ENCODE measurements around the gene MEIOSIN. TPM values are rescaled to one million over a fixed set of nuclear protein-coding genes. Genes with fewer than 3 reads are reported as not detected.
A peak's percentile ranks its signal among the peaks of the same experiment; 100 is the strongest.

Gene MEIOSIN
- total RNA-seq, 1 donor from 2014 or later = not detected

DNA sequence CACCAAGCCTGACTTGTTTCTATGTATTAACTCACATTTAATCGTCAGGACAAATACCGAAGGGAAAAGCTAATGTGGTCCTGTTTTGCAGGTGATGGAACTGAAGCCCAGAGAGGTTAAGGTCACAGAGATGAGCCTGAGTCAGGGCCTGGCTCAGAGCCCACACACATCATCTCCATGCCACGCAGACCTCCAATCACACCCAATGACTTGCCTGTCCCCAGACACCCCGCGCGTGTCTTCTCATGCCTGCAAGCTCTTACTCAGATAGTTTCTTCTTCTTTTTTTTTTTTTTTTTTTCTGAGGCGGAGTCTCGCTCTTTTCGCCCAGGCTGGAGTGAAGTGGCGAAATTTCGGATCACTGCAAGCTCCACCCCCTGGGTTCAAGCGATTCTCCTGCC is 19.4 kb downstream of the MEIOSIN start:
- H3K4me3 ChIP-seq (ENCODE audit: low read depth, low read length) = no peak overlapping the region
- peak; percentile 73 for FAIRE-seq
- no peaks in the 10 kb centered on the region for H3K27me3 ChIP-seq (ENCODE audit: control insufficient read depth, insufficient read depth, low read length)
- H3K36me3 ChIP-seq (ENCODE audit: control insufficient read depth, insufficient read depth, low read length) = no peaks in the 10 kb centered on the region
- TF ChIP-seq, protein P1, sequence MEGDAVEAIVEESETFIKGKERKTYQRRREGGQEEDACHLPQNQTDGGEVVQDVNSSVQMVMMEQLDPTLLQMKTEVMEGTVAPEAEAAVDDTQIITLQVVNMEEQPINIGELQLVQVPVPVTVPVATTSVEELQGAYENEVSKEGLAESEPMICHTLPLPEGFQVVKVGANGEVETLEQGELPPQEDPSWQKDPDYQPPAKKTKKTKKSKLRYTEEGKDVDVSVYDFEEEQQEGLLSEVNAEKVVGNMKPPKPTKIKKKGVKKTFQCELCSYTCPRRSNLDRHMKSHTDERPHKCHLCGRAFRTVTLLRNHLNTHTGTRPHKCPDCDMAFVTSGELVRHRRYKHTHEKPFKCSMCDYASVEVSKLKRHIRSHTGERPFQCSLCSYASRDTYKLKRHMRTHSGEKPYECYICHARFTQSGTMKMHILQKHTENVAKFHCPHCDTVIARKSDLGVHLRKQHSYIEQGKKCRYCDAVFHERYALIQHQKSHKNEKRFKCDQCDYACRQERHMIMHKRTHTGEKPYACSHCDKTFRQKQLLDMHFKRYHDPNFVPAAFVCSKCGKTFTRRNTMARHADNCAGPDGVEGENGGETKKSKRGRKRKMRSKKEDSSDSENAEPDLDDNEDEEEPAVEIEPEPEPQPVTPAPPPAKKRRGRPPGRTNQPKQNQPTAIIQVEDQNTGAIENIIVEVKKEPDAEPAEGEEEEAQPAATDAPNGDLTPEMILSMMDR (IDR thresholded peaks at IDR 0.05; ENCODE audit: insufficient read depth, low read length, severe bottlenecking) = no peak
- DNase-seq (ENCODE audit: low read depth) = peak; percentile 91

DNA sequence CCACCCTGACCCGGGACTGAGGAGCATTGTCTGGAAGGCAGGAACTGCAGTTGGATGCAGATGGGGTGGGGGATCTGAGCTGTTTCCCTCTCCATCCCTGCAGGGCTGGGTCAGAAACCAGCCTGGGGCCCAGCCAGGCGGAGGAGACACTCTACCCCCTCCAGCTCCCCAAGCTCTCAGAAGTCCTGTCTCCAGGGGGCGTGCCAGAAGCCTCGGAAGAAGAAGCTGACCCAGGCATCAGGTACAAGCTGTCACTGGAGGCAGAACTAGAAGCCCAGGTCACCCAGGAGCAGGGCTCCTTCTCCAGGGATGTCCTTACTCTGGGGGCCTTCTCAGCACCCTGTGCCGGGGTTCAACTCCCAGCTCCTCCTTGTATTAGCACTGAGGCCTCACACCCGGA is 20.3 kb downstream of the MEIOSIN start:
- TF ChIP-seq, protein P1 (IDR thresholded peaks at IDR 0.05; ENCODE audit: insufficient read depth, low read length, severe bottlenecking) = no peak
- Histone ChIP-seq H3K36me3 (ENCODE audit: control insufficient read depth, insufficient read depth, low read length) (no peaks in the 10 kb centered on the region), H3K4me3 (ENCODE audit: low read depth, low read length) (no peak overlapping the region), H3K27me3 (ENCODE audit: control insufficient read depth, insufficient read depth, low read length) (no peaks in the 10 kb centered on the region)
- DNase-seq (ENCODE audit: low read depth) (no peak), FAIRE-seq (no peak)

DNA sequence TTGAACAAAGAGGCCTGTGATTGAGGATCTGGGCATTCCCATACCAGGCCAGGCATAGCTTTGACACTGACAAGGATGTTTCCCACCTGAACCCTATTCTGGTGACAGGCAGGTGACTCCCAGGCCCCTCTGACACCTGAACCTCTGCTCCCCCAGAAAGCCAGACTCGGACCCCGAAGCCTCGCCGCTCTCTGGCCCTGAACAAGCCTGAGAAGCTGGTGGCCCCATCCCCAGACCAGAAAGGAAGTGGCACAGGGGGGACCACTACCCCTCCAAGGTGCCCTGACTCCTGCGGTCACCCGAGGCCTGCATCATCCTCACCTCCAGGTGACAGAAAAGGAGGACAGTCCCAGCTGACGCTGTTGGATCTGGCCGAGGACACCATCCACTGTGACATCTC is 21.1 kb downstream of the MEIOSIN start:
- TF ChIP-seq, protein P1 (IDR thresholded peaks at IDR 0.05; ENCODE audit: insufficient read depth, low read length, severe bottlenecking) = no peak
- DNase-seq (ENCODE audit: low read depth) (no peak), FAIRE-seq (no peak)
- no peaks in the 10 kb centered on the region for H3K27me3 ChIP-seq (ENCODE audit: control insufficient read depth, insufficient read depth, low read length)
- H3K4me3 ChIP-seq (ENCODE audit: low read depth, low read length) = no peak overlapping the region
- H3K36me3 ChIP-seq (ENCODE audit: control insufficient read depth, insufficient read depth, low read length) = no peaks in the 10 kb centered on the region

DNA sequence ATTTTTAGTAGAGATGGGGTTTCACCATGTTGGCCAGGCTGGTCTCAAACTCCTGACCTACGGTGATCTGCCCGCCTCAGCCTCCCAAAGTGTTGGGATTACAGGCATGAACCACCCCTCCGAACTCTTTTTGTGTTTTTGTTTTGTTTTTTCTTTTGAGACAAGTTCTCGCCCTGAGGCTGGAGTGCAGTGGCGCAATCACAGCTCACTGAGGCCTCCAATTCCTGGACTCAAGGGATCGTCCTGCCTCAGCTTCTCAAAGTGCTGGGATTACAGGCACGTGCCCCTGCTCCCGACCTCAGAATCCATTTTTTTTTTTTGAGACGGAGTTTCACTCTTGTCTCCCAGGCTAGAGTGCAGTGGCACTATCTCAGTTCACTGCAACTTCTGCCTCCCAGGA is 24.5 kb downstream of the MEIOSIN start:
- TF ChIP-seq, protein P1 (IDR thresholded peaks at IDR 0.05; ENCODE audit: insufficient read depth, low read length, severe bottlenecking) = no peak
- no peak for DNase-seq (ENCODE audit: low read depth)
- Histone ChIP-seq H3K36me3 (ENCODE audit: control insufficient read depth, insufficient read depth, low read length) (no peaks in the 10 kb centered on the region), H3K27me3 (ENCODE audit: control insufficient read depth, insufficient read depth, low read length) (no peaks in the 10 kb centered on the region), H3K4me3 (ENCODE audit: low read depth, low read length) (no peak overlapping the region)
- FAIRE-seq = no peak

DNA sequence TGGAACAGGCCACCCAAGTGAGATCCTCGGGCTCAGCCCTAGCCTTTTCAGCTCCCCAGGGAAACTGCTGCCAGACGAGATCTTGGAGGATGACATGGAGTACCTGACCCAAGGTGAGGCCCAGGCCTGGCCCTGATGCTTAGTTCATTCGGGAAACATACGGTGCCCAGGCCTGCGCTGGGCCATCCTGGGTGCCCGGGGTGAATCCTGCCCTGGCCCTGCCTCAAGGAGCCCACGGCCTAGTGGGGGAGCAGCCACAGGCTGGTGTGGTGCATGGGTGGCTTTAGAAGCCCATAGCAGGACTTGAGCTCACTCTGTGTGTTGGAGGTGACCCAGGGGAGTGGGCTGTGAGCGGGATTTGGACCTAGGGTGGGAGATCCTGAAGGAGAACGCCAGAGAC is 25.7 kb downstream of the MEIOSIN start:
- no peaks in the 10 kb centered on the region for H3K36me3 ChIP-seq (ENCODE audit: control insufficient read depth, insufficient read depth, low read length)
- H3K4me3 ChIP-seq (ENCODE audit: low read depth, low read length) = no peak overlapping the region
- no peaks in the 10 kb centered on the region for H3K27me3 ChIP-seq (ENCODE audit: control insufficient read depth, insufficient read depth, low read length)
- TF ChIP-seq, protein P1 (IDR thresholded peaks at IDR 0.05; ENCODE audit: insufficient read depth, low read length, severe bottlenecking) = no peak
- FAIRE-seq (no peak), DNase-seq (ENCODE audit: low read depth) (no peak)

DNA sequence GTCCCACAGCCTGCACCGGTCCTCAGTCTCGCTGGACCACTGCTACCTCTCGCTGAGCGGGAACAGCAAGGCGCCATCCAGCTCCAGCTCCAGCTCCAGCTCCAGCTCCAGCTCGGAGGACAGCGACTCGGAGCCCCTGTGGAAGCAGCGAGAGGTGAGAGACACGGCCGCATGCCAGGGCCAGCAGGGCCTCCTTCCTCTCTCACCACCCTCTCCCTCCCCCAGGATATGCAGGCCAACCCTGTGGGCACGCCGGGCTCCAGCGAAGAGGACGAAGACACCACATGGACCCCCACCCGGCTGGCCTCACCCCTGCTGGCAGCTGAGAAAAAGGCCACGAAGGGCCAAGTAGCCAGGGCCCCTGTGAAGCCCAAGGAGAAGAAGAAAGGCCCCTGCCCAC is 28.5 kb downstream of the MEIOSIN start:
- Histone ChIP-seq H3K4me3 (ENCODE audit: low read depth, low read length) (no peak overlapping the region), H3K27me3 (ENCODE audit: control insufficient read depth, insufficient read depth, low read length) (no peaks in the 10 kb centered on the region), H3K36me3 (ENCODE audit: control insufficient read depth, insufficient read depth, low read length) (no peaks in the 10 kb centered on the region)
- FAIRE-seq (no peak), DNase-seq (ENCODE audit: low read depth) (no peak)
- TF ChIP-seq, protein P1 (IDR thresholded peaks at IDR 0.05; ENCODE audit: insufficient read depth, low read length, severe bottlenecking) = no peak
